GM19099 (cell line): ENCODE data around the gene DSCAM.

Experiments used
- POLR2A ChIP-seq: IDR thresholded peaks from 3 replicates; pipeline ENCODE4 v1.6.1; 2011; ENCODE audit warnings: low read depth; ENCODE audit not compliant: insufficient read length; ENCODE audit errors: extremely low read depth

DSCAM gene

GRCh38 chr21:40385883-40386282, 461.1 kb downstream of the DSCAM start:
- no peak for TF ChIP-seq POLR2A

DNA sequence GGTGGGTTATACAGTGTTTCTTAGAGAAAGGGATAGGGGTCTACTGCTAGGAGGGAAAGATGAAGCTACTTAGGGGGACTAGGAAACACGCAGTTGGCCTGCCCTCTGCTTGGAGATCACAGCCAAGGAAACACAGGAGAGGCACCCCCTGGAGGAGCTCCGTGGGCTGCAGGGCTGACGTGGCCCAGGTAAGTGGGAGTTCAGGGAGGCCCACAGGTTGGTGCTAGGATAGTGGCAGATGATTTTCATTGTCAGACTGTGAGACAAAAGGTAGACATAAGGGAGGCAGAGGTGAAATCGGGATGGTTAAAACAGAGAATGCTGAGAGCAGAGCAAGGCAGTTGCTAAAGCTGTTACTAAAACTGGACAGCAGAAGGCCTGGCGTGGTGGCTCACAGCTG, 463.0 kb downstream of the DSCAM start:
- no peak for TF ChIP-seq POLR2A

GRCh38 chr21:40381111-40381510, 465.8 kb downstream of the DSCAM start:
- TF ChIP-seq POLR2A = no peak

DNA sequence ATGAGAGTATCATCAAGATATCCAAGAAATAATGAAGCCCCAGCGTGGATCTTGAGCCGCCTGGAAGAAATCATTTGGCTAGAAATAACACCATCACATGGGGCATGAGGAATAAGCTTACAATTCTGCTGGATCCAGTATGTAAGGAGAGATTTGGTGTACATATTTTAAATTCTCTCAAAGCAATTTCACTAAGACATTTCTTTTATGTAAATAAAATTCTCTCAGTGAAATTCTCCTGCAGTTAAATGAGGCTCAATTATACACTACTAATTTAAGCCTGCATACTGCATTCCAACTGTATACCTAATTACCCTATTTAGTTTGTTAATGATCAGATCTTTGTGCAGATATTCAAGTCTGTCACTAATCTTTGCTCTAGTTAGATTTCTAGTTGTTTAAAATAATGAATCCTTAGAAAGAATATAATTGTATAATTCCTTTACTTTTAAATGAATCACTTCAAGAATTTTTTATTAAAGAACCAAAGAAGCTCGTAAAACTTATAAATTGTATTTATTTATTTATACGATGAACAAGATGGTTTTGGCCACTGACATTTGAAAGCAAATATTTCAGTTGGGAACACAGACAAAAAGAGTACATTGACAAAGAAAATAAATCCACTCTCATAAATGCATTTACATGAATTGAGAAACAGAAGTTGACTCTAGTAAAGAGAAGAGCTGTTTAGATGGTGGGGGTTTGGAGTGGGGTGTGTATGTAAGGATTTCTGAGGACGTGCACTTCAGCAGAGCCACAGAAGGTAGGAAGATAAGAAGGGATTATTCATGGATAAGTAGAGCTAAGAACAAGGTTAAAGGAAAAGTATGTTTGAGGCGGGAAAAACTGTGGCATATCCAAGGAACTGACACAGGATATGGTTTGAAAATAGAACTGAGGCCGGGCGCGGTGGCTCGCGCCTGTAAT, 466.8 kb downstream of the DSCAM start:
- TF ChIP-seq POLR2A = no peak

GRCh38 chr21:40377135-40377534, 469.8 kb downstream of the DSCAM start:
- no peak for TF ChIP-seq POLR2A

GRCh38 chr21:40373761-40374160, 473.2 kb downstream of the DSCAM start:
- TF ChIP-seq POLR2A = no peak

DNA sequence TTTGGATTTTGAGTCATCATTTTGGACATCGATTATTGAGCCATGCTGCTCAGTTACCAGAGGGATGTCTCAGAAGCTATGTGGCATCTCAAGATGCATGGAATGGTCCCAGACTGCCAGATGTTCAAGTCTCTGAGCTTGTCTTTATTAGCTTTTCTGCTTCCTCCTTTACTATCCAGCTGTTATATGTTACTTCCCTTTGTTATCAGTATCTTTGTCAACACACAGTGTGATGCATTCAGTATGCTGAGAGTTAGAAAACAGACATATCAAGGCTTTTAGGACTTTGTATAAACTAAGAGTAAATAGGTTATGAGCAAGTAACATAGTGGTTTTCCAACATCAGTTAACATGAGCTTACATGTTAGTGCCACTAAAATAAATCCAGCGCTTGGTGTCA, 474.5 kb downstream of the DSCAM start:
- TF ChIP-seq POLR2A = no peak

GRCh38 chr21:40371329-40371728, 475.6 kb downstream of the DSCAM start:
- TF ChIP-seq POLR2A = no peak

GRCh38 chr21:40356644-40357043, 490.3 kb downstream of the DSCAM start:
- TF ChIP-seq POLR2A = no peak

DNA sequence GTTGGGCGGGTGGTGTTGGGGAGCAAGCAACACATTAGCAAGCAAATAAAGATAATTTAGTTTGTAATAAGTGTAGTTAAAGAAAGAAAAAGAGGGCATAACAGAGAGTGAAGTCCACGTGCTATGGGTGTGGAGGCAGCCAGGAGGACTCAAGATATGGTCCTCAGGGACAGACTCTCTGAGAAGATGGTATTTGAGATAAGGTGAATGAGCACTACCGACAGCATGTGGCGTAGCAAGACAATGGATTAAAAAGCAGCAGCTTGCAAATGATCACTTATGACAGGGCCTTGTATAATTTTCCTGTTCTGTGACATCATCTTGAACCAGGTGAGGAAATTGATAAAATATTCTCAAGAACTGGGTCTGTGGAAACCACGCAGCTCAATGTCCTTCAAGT, 491.9 kb downstream of the DSCAM start:
- TF ChIP-seq POLR2A = no peak

DNA sequence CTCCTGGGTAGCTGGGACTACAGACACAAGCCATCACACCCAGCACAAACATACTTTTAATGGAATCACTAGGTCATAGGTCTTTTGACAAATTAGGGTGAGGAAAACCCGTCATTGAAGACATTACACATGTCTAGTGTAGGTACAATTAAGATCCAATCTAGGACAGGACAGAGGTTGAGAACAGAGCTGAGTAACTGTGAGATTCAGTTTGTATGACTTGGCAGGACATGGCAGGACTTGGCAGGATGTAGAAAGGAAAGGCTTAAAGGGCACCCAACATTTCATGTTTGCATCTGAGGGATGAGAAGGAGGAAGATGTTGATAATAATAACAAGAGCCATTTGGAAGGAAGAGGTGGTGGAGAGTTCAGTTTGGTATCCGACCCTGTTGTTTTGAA, 496.0 kb downstream of the DSCAM start:
- no peak for TF ChIP-seq POLR2A

- no peak for TF ChIP-seq POLR2A
Observed at GRCh38 chr21:40349591-40349990, 497.4 kb downstream of the DSCAM start.

GRCh38 chr21:40345711-40346321, 501.1 kb downstream of the DSCAM start:
- no peak for TF ChIP-seq POLR2A

DNA sequence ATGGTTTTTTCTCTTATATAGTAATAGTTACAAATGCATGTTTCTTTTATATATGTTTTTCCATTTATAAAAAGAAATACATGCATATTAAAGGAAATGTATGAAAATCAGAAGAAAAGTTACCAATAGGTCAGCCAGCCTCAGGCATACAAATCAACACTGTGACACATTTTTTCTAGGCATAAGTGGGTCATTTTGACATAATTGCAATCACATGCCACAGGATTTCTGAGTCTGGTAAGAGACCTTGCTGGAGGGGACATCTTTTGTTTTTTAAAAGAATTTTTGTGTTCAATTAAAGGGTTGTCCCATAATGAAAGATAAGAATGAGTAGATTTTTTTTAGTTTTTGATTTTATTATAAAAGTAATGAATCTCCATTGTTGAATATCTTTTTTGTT, 506.6 kb downstream of the DSCAM start:
- TF ChIP-seq POLR2A = no peak

DNA sequence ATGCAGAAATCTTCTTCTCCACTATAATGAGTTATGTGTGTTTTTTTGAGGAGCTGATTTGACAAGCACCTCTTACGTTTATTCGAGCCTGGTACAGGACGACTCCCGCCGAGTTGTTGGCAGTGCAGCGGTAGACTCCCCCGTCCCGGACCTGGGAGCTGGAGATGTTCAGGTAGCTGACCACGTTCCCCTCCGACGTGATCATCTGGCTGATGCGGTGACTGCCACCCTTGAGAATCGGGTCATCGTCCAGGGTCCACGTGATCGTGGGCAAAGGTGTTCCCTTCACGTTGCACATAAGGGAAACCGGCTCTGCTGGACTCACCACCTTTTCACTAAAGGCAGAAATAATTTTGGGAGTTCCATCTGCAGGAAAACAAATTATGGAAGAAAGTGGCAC, 507.9 kb downstream of the DSCAM start:
- no peak for TF ChIP-seq POLR2A

DNA sequence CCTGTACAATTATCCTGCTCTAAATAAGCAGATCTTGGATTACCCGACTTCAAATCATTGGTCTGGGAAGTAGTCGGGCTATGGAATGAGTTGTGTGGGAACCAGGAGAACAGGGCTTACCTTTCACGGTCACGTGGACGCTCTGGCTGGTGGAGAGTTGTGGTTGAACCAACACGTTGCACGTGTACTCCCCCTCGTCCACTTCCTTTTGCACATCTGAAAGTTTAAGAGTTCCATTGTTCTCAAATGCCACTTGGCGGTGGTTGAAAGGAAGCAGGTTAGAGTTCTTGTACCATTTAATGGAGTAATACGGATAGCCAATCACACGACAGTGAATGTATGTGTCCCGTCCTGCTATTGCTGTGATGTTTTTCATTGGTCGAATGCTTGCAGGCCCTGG, 509.0 kb downstream of the DSCAM start:
- TF ChIP-seq POLR2A = no peak
